Kidney (tissue), 14 donors: Measurements from ENCODE around the gene AGFG1. TPM values are rescaled to one million over a fixed set of nuclear protein-coding genes. Genes with fewer than 3 reads are reported as not detected.

Experiments
- DNase-seq, 5 donors: peaks; one replicate each; pipeline ENCODE4 v3.0.0-alpha.2; 2013 to 2020
- FAIRE-seq: peaks from 2 replicates; lab custom pipeline; 2012; peaks lifted over from hg19 to GRCh38; lab: Jason Lieb, UNC
- H3K27ac ChIP-seq, 2 donors: one replicate each; pipeline ENCODE4 v1.7.0; 2013; ENCODE audit warnings: low read depth in 2 of 2, low read length in 2 of 2, inconsistent platforms in 1 of 2
- H3K27me3 ChIP-seq: one replicate; pipeline ENCODE4 v1.7.1; 2013; ENCODE audit warnings: low read length, inconsistent platforms; ENCODE audit not compliant: control insufficient read depth, insufficient read depth
- H3K36me3 ChIP-seq, 3 donors: one replicate each; pipeline versions ENCODE4 v1.7.0 to v1.7.1; 2013; ENCODE audit warnings: low read length in 3 of 3, control low read depth in 1 of 3, inconsistent platforms in 1 of 3; ENCODE audit not compliant: insufficient read depth in 3 of 3, control insufficient read depth in 2 of 3
- H3K4me1 ChIP-seq, 3 donors: one replicate each; pipeline versions ENCODE4 v1.7.0 to v1.7.1; 2013; ENCODE audit warnings: low read length in 3 of 3, inconsistent platforms in 1 of 3, low read depth in 1 of 3; ENCODE audit not compliant: control insufficient read depth in 2 of 3, insufficient read depth in 2 of 3
- H3K4me3 ChIP-seq, 3 donors: one replicate each; pipeline versions ENCODE4 v1.7.0 to v1.8.1; 2013; ENCODE audit warnings: low read length in 3 of 3, control low read depth in 1 of 3, inconsistent platforms in 1 of 3
- H3K9ac ChIP-seq, 3 donors: one replicate each; pipeline versions ENCODE4 v1.7.0 to v1.7.1; 2013; ENCODE audit warnings: low read length in 3 of 3, control low read depth in 1 of 3, inconsistent platforms in 1 of 3
- H3K9me3 ChIP-seq, 3 donors: one replicate each; pipeline versions ENCODE4 v1.7.0 to v1.7.1; 2013; ENCODE audit warnings: low read length in 3 of 3, control low read depth in 1 of 3, inconsistent platforms in 1 of 3; ENCODE audit not compliant: control insufficient read depth in 2 of 3, insufficient read depth in 1 of 3
- CTCF ChIP-seq: IDR thresholded peaks from 3 replicates; pipeline ENCODE4 v1.5.1; 2012; ENCODE audit warnings: mild to moderate bottlenecking, moderate library complexity, borderline replicate concordance; ENCODE audit not compliant: insufficient read depth; ENCODE audit errors: extremely low read depth
- intact Hi-C: fragments of 100-400 bp; cut with DNase I; formaldehyde crosslinking; loops from one replicate; pipeline ENCODE4 v1.11.1; 2022
- polyA plus RNA-seq: library from polyadenylated mRNA; stranded (reverse); fragments of 350-450 nt; fragmentation: Illumina TruSeq; extraction: RNeasy Lipid Tissue Mini Kit (QIAGEN cat#74804); gene quantifications from one replicate; pipeline ENCODE4 v1.2.3, GENCODE V29; 2014; ENCODE audit warnings: low read depth, low replicate concordance; ENCODE audit not compliant: insufficient read depth
- total RNA-seq: library from RNA; stranded (reverse); fragmentation: NEBNext Ultra II Directional; extraction: Animal tissue kit (Norgen Biotek cat#: 25700); gene quantifications from one replicate; pipeline ENCODE4 v1.2.1, GENCODE V29; 2021
- donor health status: control.
- donor health status: control.
- donor health status: control.
- donor health status: control.
- donor health status: control.
- donor health status: DM: yes; HTN: yes; CAD: no.
- donor health status: Normal renal cell carcinoma (clear cell type).

Gene AGFG1
- total and polyA plus RNA-seq, 2 donors from 2014 or later: 36.6 to 98.9 TPM

- intact Hi-C loops: no loop called here
- H3K36me3 ChIP-seq: no peaks in the 10 kb centered on the region
- H3K9ac ChIP-seq: peak overlapping the region in 1 of 3 donors; percentile 53
- no peak for TF ChIP-seq CTCF
- FAIRE-seq (no peak), DNase-seq (no peak)
- H3K27ac ChIP-seq: no peak overlapping the region
- H3K27me3 ChIP-seq: no peaks in the 10 kb centered on the region
- peak overlapping the region in 2 of 3 donors; percentile 82 to 84 for H3K4me3 ChIP-seq
- H3K9me3 ChIP-seq: no peaks in the 10 kb centered on the region
- peaks cover 0 to 16% (median 9%) of the 10 kb centered on the region in 3 donors for H3K4me1 ChIP-seq
Measured at GRCh38 chr2:227473806-227474205, 1.9 kb downstream of the AGFG1 start.

- no peak for DNase-seq
- H3K9ac ChIP-seq: no peak overlapping the region
- intact Hi-C loops: no loop called here
- H3K27ac ChIP-seq: no peak overlapping the region
- peaks cover 0 to 16% (median 9%) of the 10 kb centered on the region in 3 donors for H3K4me1 ChIP-seq
- no peaks in the 10 kb centered on the region for H3K27me3 ChIP-seq
- H3K9me3 ChIP-seq: no peaks in the 10 kb centered on the region
- no peak for FAIRE-seq
- H3K36me3 ChIP-seq: no peaks in the 10 kb centered on the region
- no peak for TF ChIP-seq CTCF
- H3K4me3 ChIP-seq: peak overlapping the region in 2 of 3 donors; percentile 1 to 84
Measured at GRCh38 chr2:227474410-227474809, 2.5 kb downstream of the AGFG1 start.

DNA sequence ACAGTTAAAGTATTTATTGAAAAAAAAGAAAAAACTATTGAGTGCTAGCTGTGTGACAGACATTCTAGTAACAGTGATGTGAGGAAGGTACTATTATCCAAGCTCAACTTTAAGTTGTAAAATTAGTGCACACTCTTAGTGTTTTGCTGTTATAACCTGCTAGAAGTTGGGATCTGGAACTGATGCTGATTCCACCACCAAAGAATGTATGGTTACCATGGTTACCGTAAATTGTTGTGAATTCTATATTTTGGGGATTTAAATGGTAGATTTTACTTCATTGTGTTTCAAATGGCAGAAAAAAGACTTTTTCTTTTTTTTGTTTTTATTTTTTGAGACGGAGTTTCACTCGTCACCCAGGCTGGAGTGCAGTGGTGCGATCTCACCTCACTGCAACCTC, 5.3 kb downstream of the AGFG1 start:
- Histone ChIP-seq H3K9ac (no peak overlapping the region), H3K9me3 (no peaks in the 10 kb centered on the region), H3K4me1 (peaks cover 0 to 16% (median 7%) of the 10 kb centered on the region in 3 donors), H3K27ac (no peak overlapping the region), H3K27me3 (no peaks in the 10 kb centered on the region), H3K4me3 (no peak overlapping the region), H3K36me3 (no peaks in the 10 kb centered on the region)
- TF ChIP-seq CTCF: no peak
- DNase-seq: no peak
- intact Hi-C loops: no loop called here
- no peak for FAIRE-seq
